Stimulated activated CD8-positive, alpha-beta memory T cell treated with anti-CD3 and anti-CD28 coated beads, Interleukin-7, amount 100 ng/mL, for 4 hours (primary cell): ENCODE data around the gene TRAK2.
"Not testable (repeated sequence)": the region's sequence is repeated elsewhere in the genome, so short reads cannot be mapped to it uniquely, and the experiment has no call there.

Experiments
- DNase-seq, 2 donors: peaks; one replicate each; pipeline ENCODE4 v3.0.0-alpha.2; 2020; ENCODE audit warnings: low read depth in 2 of 2

The TRAK2 gene

GRCh38 chr2:201451292-201452057 is at the start of gene TRAK2, which contains the start of gene STRADB:
TSS of gene TRAK2 (minus strand) at chr2:201451458. CDS start at chr2:201420507, 30,951 bp downstream.
TSS of gene STRADB (plus strand) at chr2:201451740. CDS start at chr2:201454841, 3,101 bp downstream.
- peak; percentile 94 to 95 for DNase-seq

- no peak for DNase-seq
Observed at GRCh38 chr2:201500534-201500933, 49.3 kb upstream of the TRAK2 start.

- no peak for DNase-seq
Observed at GRCh38 chr2:201496785-201497184, 45.5 kb upstream of the TRAK2 start.

GRCh38 chr2:201490291-201490690 is 39.0 kb upstream of the TRAK2 start:
- DNase-seq = no peak

- DNase-seq = no peak
Observed at GRCh38 chr2:201484805-201485204, 33.5 kb upstream of the TRAK2 start.

GRCh38 chr2:201483758-201484157 is 32.5 kb upstream of the TRAK2 start:
- DNase-seq = not testable (repeated sequence)

- DNase-seq = no peak
Observed at GRCh38 chr2:201483342-201483741, 32.1 kb upstream of the TRAK2 start.

GRCh38 chr2:201482543-201482942 is 31.3 kb upstream of the TRAK2 start:
- DNase-seq = no peak

- DNase-seq = no peak
Observed at GRCh38 chr2:201472411-201472810, 21.2 kb upstream of the TRAK2 start.

- DNase-seq = no peak
Observed at GRCh38 chr2:201471732-201472393, 20.6 kb upstream of the TRAK2 start.

- no peak for DNase-seq
Observed at GRCh38 chr2:201470821-201471731, 19.8 kb upstream of the TRAK2 start.

- no peak for DNase-seq
Observed at GRCh38 chr2:201467666-201468065, 16.4 kb upstream of the TRAK2 start.

GRCh38 chr2:201466050-201466675 is 14.9 kb upstream of the TRAK2 start:
- no peak for DNase-seq

GRCh38 chr2:201465524-201465971 is 14.3 kb upstream of the TRAK2 start:
- no peak for DNase-seq

- DNase-seq = no peak
Observed at GRCh38 chr2:201464547-201464946, 13.3 kb upstream of the TRAK2 start.

- no peak for DNase-seq
Observed at GRCh38 chr2:201460532-201460931, 9.3 kb upstream of the TRAK2 start.

GRCh38 chr2:201458381-201458780 is 7.1 kb upstream of the TRAK2 start:
- DNase-seq = no peak

GRCh38 chr2:201452922-201453643 is 1.8 kb upstream of the TRAK2 start:
- DNase-seq = no peak

GRCh38 chr2:201452058-201452921 is 1.0 kb upstream of the TRAK2 start:
- no peak for DNase-seq

GRCh38 chr2:201450954-201451291 is 335 bp downstream of the TRAK2 start:
- no peak for DNase-seq
